Choroid plexus epithelial cell (primary cell): Measurements from ENCODE around the gene PRH2.
A peak's percentile ranks its signal among the peaks of the same experiment; 100 is the strongest.

Source experiments
- DNase-seq: peaks from one replicate; pipeline ENCODE4 v3.0.0-alpha.2; 2010; ENCODE audit warnings: low read depth
- H3K4me3 ChIP-seq: 2 replicates; pipeline ENCODE4 v1.5.1; 2011; ENCODE audit warnings: low read depth, mild to moderate bottlenecking, control low read depth, low read length, moderate library complexity
- CTCF ChIP-seq: conservative IDR thresholded peaks from 2 replicates; pipeline ENCODE4 v1.5.1; 2011; ENCODE audit warnings: low read depth, mild to moderate bottlenecking, control low read depth, inconsistent platforms, low read length, moderate library complexity

Gene PRH2

GRCh38 chr12:10901427-10901826, 27.6 kb upstream of the PRH2 start:
- no peak overlapping the region for H3K4me3 ChIP-seq
- TF ChIP-seq CTCF: peak; percentile 36
- DNase-seq: peak; percentile 26

DNA sequence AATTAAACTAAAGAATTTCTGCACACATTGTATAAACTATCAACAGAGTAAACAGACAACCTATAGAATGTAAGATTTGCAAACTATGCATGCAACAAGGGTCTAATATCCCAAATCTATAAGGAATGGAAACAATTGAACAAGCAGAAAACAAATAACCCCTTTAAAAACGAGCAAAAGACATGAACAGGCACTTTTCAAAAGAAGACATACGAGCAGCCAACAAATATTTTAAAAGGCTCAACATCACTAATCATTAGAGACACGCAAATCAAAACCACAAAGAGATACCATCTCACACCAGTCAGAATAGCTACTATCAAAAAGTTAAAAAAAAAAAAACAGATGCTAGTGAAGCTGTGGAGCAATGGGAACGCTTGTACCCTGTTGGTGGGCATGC, 24.4 kb upstream of the PRH2 start:
- TF ChIP-seq CTCF: no peak
- DNase-seq: no peak
- no peak overlapping the region for H3K4me3 ChIP-seq

DNA sequence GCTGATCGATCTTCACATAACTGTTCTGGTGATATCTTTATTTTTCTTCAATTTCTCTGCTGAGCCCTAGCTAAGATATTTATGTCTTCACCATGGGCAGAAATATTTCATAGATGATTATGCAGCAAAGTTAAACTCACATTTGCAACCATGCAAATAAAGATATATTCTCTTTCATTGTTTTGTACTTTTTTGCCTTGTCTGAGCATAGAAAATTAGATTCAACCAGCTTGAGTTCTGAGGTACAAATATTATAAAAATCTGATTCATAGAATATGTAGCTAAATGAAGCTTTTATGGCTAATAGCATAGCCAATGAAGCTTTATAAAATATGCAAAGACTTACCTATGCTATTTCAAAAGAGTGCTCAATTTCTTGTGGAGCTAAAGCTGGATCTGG, 19.6 kb upstream of the PRH2 start, which contains the start of gene TAS2R13:
TSS of gene TAS2R13 (minus strand) at position 101 of the 400 bp plus-strand sequence. CDS start 264 bp downstream, outside the sequence.
- H3K4me3 ChIP-seq: no peak within 1 kb of the TSS
- TF ChIP-seq CTCF: no peak
- DNase-seq: no peak

DNA sequence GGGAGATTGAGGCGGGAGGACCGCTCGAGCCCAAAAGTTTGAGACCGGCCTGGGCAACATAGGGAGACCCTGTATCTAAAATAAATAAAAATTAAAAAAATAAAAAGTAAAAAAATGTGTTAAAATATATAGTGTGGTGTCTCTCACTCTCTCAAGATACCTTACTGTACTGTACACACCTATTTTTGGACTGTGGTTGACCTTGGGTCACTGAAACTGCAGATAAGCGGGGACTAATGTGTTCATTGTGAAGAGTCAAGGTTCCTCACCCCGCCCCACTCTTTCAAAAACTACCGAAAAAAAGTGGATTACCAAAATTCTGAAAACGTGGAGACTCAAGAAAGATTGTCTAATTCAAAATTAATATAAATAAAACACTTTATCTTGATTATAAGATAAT, 18.7 kb upstream of the PRH2 start:
- no peak for DNase-seq
- no peak overlapping the region for H3K4me3 ChIP-seq
- no peak for TF ChIP-seq CTCF

DNA sequence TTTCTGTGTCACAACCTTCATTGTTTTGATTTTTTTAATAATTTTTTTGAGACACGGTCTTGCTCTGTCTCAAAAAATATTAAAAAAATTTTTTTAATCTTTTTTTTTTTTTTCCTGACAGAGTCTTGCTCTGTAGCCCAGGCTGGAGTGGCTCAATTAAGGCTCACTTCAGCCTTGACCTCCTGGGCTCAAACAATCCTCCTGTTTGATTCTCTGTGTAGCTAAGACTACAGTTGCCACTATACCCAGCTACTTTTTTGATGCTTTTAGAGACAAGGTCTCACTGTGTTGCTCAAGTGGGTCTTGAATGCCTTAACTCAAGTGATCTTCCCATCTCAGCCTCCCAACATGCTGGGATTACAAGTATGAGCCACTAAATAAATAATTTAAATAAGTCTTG, 9.2 kb upstream of the PRH2 start:
- H3K4me3 ChIP-seq: no peak overlapping the region
- DNase-seq: no peak
- TF ChIP-seq CTCF: no peak

- no peak for DNase-seq
- no peak for TF ChIP-seq CTCF
- H3K4me3 ChIP-seq: no peak overlapping the region
These were observed 2.8 kb upstream of the PRH2 start for GRCh38 chr12:10926269-10926668.

- no peak for TF ChIP-seq CTCF
- no peak for DNase-seq
- H3K4me3 ChIP-seq: no peak overlapping the region
These were observed 7.5 kb downstream of the PRH2 start for GRCh38 chr12:10936506-10936905.
